SU-DHL-6 (cell line): Measurements from ENCODE around the gene ADARB2.

ENCODE experiments used
- H2AFZ ChIP-seq: fragments of 200-600 bp; sonication (generic); 2 replicates; pipeline ENCODE4 v1.6.1; 2014; ENCODE audit warnings: low read depth, mild to moderate bottlenecking, moderate library complexity, mixed read lengths, antibody characterized with exemption, low read length; ENCODE audit not compliant: severe bottlenecking
- H3F3A ChIP-seq: fragments of 200-600 bp; shearing (Covaris generic); 2 replicates; pipeline ENCODE4 v1.6.0; 2016; ENCODE audit warnings: antibody characterized with exemption, mild to moderate bottlenecking; ENCODE audit not compliant: insufficient read depth
- H3K27ac ChIP-seq: fragments of 200-600 bp; sonication (generic); 2 replicates; pipeline ENCODE4 v1.5.1; 2016; ENCODE audit warnings: low read depth, mild to moderate bottlenecking, low read length, moderate library complexity, mixed read lengths
- H3K27me3 ChIP-seq: fragments of 200-600 bp; sonication (generic), shearing (Covaris generic); 2 replicates; pipeline ENCODE4 v1.6.0; 2014; ENCODE audit warnings: mild to moderate bottlenecking, low read length
- H3K36me3 ChIP-seq: fragments of 200-600 bp; sonication (generic); 2 replicates; pipeline ENCODE4 v1.6.1; 2014; ENCODE audit warnings: mild to moderate bottlenecking, low read length, mixed read lengths
- H3K4me2 ChIP-seq: fragments of 300-600, 200-600 bp; shearing (Covaris generic), sonication (generic); 2 replicates; pipeline ENCODE4 v1.6.0; 2014; ENCODE audit warnings: low read length, low read depth, mild to moderate bottlenecking; ENCODE audit not compliant: poor library complexity, severe bottlenecking
- H3K4me3 ChIP-seq: fragments of 200-600 bp; sonication (generic); 2 replicates; pipeline ENCODE4 v1.5.1; 2014; ENCODE audit warnings: antibody characterized with exemption, low read length, mild to moderate bottlenecking, mixed read lengths; ENCODE audit not compliant: insufficient read depth, poor library complexity, severe bottlenecking
- H3K79me2 ChIP-seq: fragments of 200-600 bp; sonication (generic); 2 replicates; pipeline ENCODE4 v1.6.1; 2014; ENCODE audit warnings: mild to moderate bottlenecking, low read length, moderate library complexity; ENCODE audit not compliant: insufficient read depth
- H3K9ac ChIP-seq: fragments of 200-600 bp; sonication (generic); 2 replicates; pipeline ENCODE4 v1.7.0; 2014; ENCODE audit warnings: mild to moderate bottlenecking, low read length
- H3K9me2 ChIP-seq: fragments of 200-600 bp; sonication (generic); replicated peaks from 2 replicates; pipeline ENCODE4 v1.6.1; 2014; ENCODE audit warnings: low read length; ENCODE audit not compliant: insufficient read depth
- H3K9me3 ChIP-seq: fragments of 200-600 bp; sonication (generic); 2 replicates; pipeline ENCODE4 v1.6.1; 2014; ENCODE audit warnings: low read length, mixed read lengths; ENCODE audit not compliant: insufficient read depth
- H4K20me1 ChIP-seq: fragments of 200-600 bp; sonication (generic); 2 replicates; pipeline ENCODE4 v1.6.1; 2014; ENCODE audit warnings: low read depth, mild to moderate bottlenecking, antibody characterized with exemption, low read length, moderate library complexity, mixed read lengths
- CTCF ChIP-seq: fragments of 200-600 bp; sonication (generic); IDR thresholded peaks from one replicate; pipeline ENCODE4 v1.5.1; 2017; ENCODE audit warnings: antibody characterized with exemption, mild to moderate bottlenecking, low read length, moderate library complexity; ENCODE audit not compliant: insufficient read depth, poor library complexity, severe bottlenecking
- EZH2phosphoT487 ChIP-seq: fragments of 200-600 bp; sonication (generic), shearing (Covaris generic); conservative IDR thresholded peaks from 2 replicates; pipeline ENCODE4 v1.6.1; 2018; ENCODE audit warnings: mild to moderate bottlenecking, antibody characterized with exemption, low read length, moderate library complexity, mixed read lengths

ADARB2 gene

GRCh38 chr10:1608851-1609647 lies 128.3 kb downstream of the ADARB2 start:
- H3K9me2 ChIP-seq: no peaks in the 10 kb centered on the region
- no peak overlapping the region for H3K9ac ChIP-seq
- no peak overlapping the region for H3K27ac ChIP-seq
- no peak overlapping the region for H2AFZ ChIP-seq
- H4K20me1 ChIP-seq: no peaks in the 10 kb centered on the region
- H3F3A ChIP-seq: no peaks in the 10 kb centered on the region
- H3K4me3 ChIP-seq: no peak overlapping the region
- H3K9me3 ChIP-seq: no peaks in the 10 kb centered on the region
- no peaks in the 10 kb centered on the region for H3K27me3 ChIP-seq
- no peaks in the 10 kb centered on the region for H3K79me2 ChIP-seq
- H3K4me2 ChIP-seq: no peak overlapping the region
- no peaks in the 10 kb centered on the region for H3K36me3 ChIP-seq
- TF ChIP-seq EZH2phosphoT487: no peak
- no peak for TF ChIP-seq CTCF

DNA sequence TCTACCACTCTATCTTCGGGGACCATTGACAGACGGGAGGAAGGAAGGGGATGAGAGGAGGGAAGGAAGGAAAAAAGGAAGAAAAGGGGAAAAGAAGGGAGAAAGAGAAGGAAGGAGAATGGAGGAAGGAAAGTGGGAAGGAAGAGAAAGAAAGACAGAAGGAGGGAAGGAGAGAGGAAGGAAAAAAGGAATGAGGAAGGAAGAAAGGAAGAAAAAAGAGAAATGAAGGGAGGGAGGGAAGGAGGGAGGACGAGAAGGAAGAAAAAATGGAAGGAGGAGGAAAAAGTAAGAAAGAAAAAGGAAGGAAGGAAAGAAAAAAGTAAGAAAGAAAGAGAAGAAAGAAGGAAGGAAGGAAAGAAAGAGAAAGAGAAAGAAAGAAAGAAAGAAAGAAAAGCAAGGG lies 128.9 kb downstream of the ADARB2 start:
- Histone ChIP-seq H3K27me3 (no peaks in the 10 kb centered on the region), H3K4me2 (no peak overlapping the region)
- TF ChIP-seq CTCF: no peak
- no peak for TF ChIP-seq EZH2phosphoT487

GRCh38 chr10:1607466-1607865 lies 129.9 kb downstream of the ADARB2 start:
- Histone ChIP-seq H3K27ac (no peak overlapping the region), H3K27me3 (no peaks in the 10 kb centered on the region), H3K9me3 (no peaks in the 10 kb centered on the region), H3K9ac (no peak overlapping the region), H3K79me2 (no peaks in the 10 kb centered on the region), H3K9me2 (no peaks in the 10 kb centered on the region), H4K20me1 (no peaks in the 10 kb centered on the region), H3K4me2 (no peak overlapping the region), H3F3A (no peaks in the 10 kb centered on the region), H2AFZ (no peak overlapping the region), H3K36me3 (no peaks in the 10 kb centered on the region), H3K4me3 (no peak overlapping the region)
- TF ChIP-seq CTCF: no peak
- TF ChIP-seq EZH2phosphoT487: no peak

More for the DNA sequence above, 128.9 kb downstream of the ADARB2 start:
- no peak overlapping the region for H3K27ac ChIP-seq
- H4K20me1 ChIP-seq: no peaks in the 10 kb centered on the region
- no peaks in the 10 kb centered on the region for H3F3A ChIP-seq
- no peak overlapping the region for H3K9ac ChIP-seq
- H3K36me3 ChIP-seq: no peaks in the 10 kb centered on the region
- H3K9me2 ChIP-seq: no peaks in the 10 kb centered on the region
- no peak overlapping the region for H2AFZ ChIP-seq
- no peak overlapping the region for H3K4me3 ChIP-seq
- H3K9me3 ChIP-seq: no peaks in the 10 kb centered on the region
- no peaks in the 10 kb centered on the region for H3K79me2 ChIP-seq
